HepG2 (cell line): ENCODE results near the gene ZNF274. TPM values are rescaled to one million over a fixed set of nuclear protein-coding genes. Genes with fewer than 3 reads are reported as not detected.

Experiments used
- ATF7-NPFF ChIP-seq: sonication (generic); formaldehyde crosslinking; IDR thresholded peaks from 2 replicates; pipeline ENCODE4 v1.8.1; 2023; ENCODE audit warnings: mild to moderate bottlenecking, low read depth, missing genetic modification reagents, moderate library complexity
- FOXA1 ChIP-seq, 2 experiments: fragments of 450-650 bp in 1 of 2; sonication (generic) in 1 of 2; formaldehyde crosslinking in 1 of 2; IDR thresholded peaks; 2 replicates each; pipeline versions ENCODE4 v1.4.0 to v1.6.1; 2016 to 2020; ENCODE audit warnings: missing genetic modification reagents in 1 of 2
- FOXA3 ChIP-seq: IDR thresholded peaks from 2 replicates; pipeline ENCODE4 v1.6.1; 2016; ENCODE audit warnings: missing genetic modification reagents, missing compliant biosample characterization
- HNF4A ChIP-seq: sonication (generic); formaldehyde crosslinking; IDR thresholded peaks from 2 replicates; pipeline ENCODE4 v1.4.0; 2020; ENCODE audit warnings: missing genetic modification reagents
- NFATC3 ChIP-seq: sonication (generic); formaldehyde crosslinking; IDR thresholded peaks from 2 replicates; pipeline ENCODE4 v1.5.1; 2020; ENCODE audit warnings: mild to moderate bottlenecking, missing genetic modification reagents
- PLRG1 ChIP-seq: fragments of 450-650 bp; conservative IDR thresholded peaks from 2 replicates; pipeline ENCODE4 v1.6.1; 2016
- RAD21 ChIP-seq: fragments of 450-650 bp; formaldehyde crosslinking; IDR thresholded peaks from 2 replicates; pipeline ENCODE4 v1.5.0; 2020; ENCODE audit warnings: mild to moderate bottlenecking
- SMAD3 ChIP-seq: sonication (generic); formaldehyde crosslinking; IDR thresholded peaks from 2 replicates; pipeline ENCODE4 v1.4.0; 2020; ENCODE audit warnings: missing genetic modification reagents
- SMC3 ChIP-seq: IDR thresholded peaks from 2 replicates; pipeline ENCODE4 v1.6.1; 2011; ENCODE audit warnings: low read length, improper control_type of control experiment
- SRSF1 ChIP-seq: fragments of 200-400 bp; formaldehyde crosslinking; optimal IDR thresholded peaks from 2 replicates; pipeline ENCODE3; 2017; ENCODE audit warnings: mild to moderate bottlenecking, low read depth, low read length, moderate library complexity
- ZNF296 ChIP-seq: sonication (generic); formaldehyde crosslinking; conservative IDR thresholded peaks from 2 replicates; pipeline ENCODE4 v1.5.0; 2020; ENCODE audit warnings: mild to moderate bottlenecking, missing genetic modification reagents
- ZNF331 ChIP-seq: sonication (generic); formaldehyde crosslinking; IDR thresholded peaks from 2 replicates; pipeline ENCODE4 v1.4.0; 2020; ENCODE audit warnings: missing genetic modification reagents
- ZNF431 ChIP-seq: sonication (generic); formaldehyde crosslinking; IDR thresholded peaks from 2 replicates; pipeline ENCODE4 v1.9.0; 2022; ENCODE audit warnings: missing genetic modification reagents, low read depth, mild to moderate bottlenecking, borderline replicate concordance
- ZNF44 ChIP-seq: sonication (generic); formaldehyde crosslinking; IDR thresholded peaks from 2 replicates; pipeline ENCODE4 v1.5.1; 2020; ENCODE audit warnings: mild to moderate bottlenecking, missing genetic modification reagents
- ZNF781 ChIP-seq: sonication (generic); formaldehyde crosslinking; IDR thresholded peaks from 2 replicates; pipeline ENCODE4 v1.5.1; 2020; ENCODE audit warnings: borderline replicate concordance, mild to moderate bottlenecking, missing genetic modification reagents; ENCODE audit errors: not compliant biosample characterization
- polyA plus RNA-seq, 8 experiments: library from polyadenylated mRNA; depleted of rRNA in 3 of 8; stranded (reverse) in 7 of 8; unstranded in 1 of 8; fragments of >200 nt; fragmentation: Illumina TruSeq in 4 of 8; extraction: Trizol in 4 of 8; gene quantifications; 2 replicates each; pipeline versions ENCODE4 v1.2.1 to v1.2.3, GENCODE V29; 2011 to 2016; ENCODE audit warnings: low read depth in 4 of 8, missing spikeins in 1 of 8, mixed read lengths in 1 of 8; ENCODE audit not compliant: insufficient read depth in 1 of 8
- total RNA-seq, 5 experiments: library from RNA; depleted of rRNA; stranded (reverse); fragments of >200 nt; fragmentation: Illumina TruSeq; extraction: Trizol; gene quantifications; 2 replicates each; pipeline ENCODE4 v1.2.3, GENCODE V29; 2016; ENCODE audit warnings: low read depth in 1 of 5
- TF ChIP-seq, protein P1 (sequence below): IDR thresholded peaks from 2 replicates; pipeline ENCODE4 v1.6.1; 2012; ENCODE audit warnings: low read length, improper control_type of control experiment
- TF ChIP-seq, protein P2 (sequence below): sonication (generic); formaldehyde crosslinking; IDR thresholded peaks from 2 replicates; pipeline ENCODE4 v1.8.1; 2023; ENCODE audit warnings: missing genetic modification reagents, mild to moderate bottlenecking, borderline replicate concordance
- TF ChIP-seq, protein P3 (sequence below): sonication (generic); formaldehyde crosslinking; IDR thresholded peaks from 2 replicates; pipeline ENCODE4 v1.4.0; 2020; ENCODE audit warnings: mild to moderate bottlenecking, missing genetic modification reagents
- TF ChIP-seq, protein P4 (sequence below), 2 experiments: sonication (generic) in 1 of 2; formaldehyde crosslinking in 1 of 2; IDR thresholded peaks; 2 replicates each; pipeline versions ENCODE4 v1.4.0 to v1.6.1; 2018 to 2020; ENCODE audit warnings: missing genetic modification reagents in 2 of 2, borderline replicate concordance in 1 of 2, low read depth in 1 of 2, mild to moderate bottlenecking in 1 of 2, missing biosample characterization in 1 of 2
- TF ChIP-seq, protein P5 (sequence below): sonication (generic); formaldehyde crosslinking; IDR thresholded peaks from 2 replicates; pipeline ENCODE4 v1.5.1; 2020; ENCODE audit warnings: missing genetic modification reagents, mild to moderate bottlenecking, borderline replicate concordance

Gene ZNF274
- total and polyA plus RNA-seq, 2 of the 13 experiments (the other 11 are each of a cell fraction or from before 2014, with no cell fraction given) = 16.1 to 23.0 TPM

DNA sequence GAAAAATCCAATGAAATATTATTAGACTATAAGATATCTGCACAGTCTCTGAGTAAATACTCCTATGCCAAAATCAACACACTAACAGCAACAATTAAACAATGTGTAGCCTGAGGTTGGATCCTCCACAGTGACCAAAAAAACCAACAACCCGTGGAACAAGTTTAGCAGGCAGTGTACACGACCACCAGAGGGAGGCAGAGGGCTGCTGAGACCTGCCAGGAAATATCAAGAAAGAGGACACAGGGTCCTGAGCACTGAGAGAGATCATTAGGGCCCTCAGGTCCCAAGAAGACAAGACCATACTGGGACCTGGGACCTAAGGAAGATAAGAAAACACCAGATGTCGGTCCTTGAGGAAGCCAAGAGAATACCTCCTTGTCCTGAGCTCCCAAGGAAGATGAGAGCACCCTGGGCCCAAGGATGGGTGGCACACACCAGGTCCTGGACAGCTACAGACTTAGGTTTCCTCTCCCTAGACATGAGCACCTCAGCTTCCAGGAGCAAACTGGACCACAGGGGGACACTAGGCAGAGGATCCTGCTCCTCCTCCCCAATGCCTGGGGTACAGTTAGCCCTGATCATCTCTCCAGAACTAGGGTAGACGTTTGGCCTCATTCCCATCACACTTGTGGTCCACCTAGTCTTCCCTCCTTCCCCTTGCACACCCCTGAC is 822 bp upstream of the ZNF274 start (continued):
- TF ChIP-seq SMAD3 (CRISPR knock-in tag) (no peak), ZNF44 (peak; percentile 75; the same call in 1 of the 2 replicates), ATF7-NPFF (CRISPR knock-in tag) (0 out of 2 replicates have a peak, but pooled peaks have one; percentile 55), SMC3 (peak; percentile 85), ZNF296 (CRISPR knock-in tag) (0 out of 2 replicates have a peak, but pooled peaks have one; percentile 41), SRSF1 (no peak), NFATC3 (CRISPR knock-in tag) (no peak), HNF4A (CRISPR knock-in tag) (no peak), PLRG1 (no peak), ZNF331 (0 out of 2 replicates have a peak, but pooled peaks have one; percentile 23), ZNF431 (CRISPR knock-in tag) (0 out of 2 replicates have a peak, but pooled peaks have one; percentile 71), FOXA1 (IDR thresholded peaks at IDR 0.05) (no peak), FOXA1 (CRISPR knock-in tag; IDR thresholded peaks at IDR 0.05) (peak; percentile 28; the same call in 1 of the 2 replicates), ZNF781 (CRISPR knock-in tag) (no peak), FOXA3 (CRISPR knock-in tag) (peak; percentile 54), RAD21 (CRISPR knock-in tag) (peak; percentile 65)
- TF ChIP-seq, protein P1, sequence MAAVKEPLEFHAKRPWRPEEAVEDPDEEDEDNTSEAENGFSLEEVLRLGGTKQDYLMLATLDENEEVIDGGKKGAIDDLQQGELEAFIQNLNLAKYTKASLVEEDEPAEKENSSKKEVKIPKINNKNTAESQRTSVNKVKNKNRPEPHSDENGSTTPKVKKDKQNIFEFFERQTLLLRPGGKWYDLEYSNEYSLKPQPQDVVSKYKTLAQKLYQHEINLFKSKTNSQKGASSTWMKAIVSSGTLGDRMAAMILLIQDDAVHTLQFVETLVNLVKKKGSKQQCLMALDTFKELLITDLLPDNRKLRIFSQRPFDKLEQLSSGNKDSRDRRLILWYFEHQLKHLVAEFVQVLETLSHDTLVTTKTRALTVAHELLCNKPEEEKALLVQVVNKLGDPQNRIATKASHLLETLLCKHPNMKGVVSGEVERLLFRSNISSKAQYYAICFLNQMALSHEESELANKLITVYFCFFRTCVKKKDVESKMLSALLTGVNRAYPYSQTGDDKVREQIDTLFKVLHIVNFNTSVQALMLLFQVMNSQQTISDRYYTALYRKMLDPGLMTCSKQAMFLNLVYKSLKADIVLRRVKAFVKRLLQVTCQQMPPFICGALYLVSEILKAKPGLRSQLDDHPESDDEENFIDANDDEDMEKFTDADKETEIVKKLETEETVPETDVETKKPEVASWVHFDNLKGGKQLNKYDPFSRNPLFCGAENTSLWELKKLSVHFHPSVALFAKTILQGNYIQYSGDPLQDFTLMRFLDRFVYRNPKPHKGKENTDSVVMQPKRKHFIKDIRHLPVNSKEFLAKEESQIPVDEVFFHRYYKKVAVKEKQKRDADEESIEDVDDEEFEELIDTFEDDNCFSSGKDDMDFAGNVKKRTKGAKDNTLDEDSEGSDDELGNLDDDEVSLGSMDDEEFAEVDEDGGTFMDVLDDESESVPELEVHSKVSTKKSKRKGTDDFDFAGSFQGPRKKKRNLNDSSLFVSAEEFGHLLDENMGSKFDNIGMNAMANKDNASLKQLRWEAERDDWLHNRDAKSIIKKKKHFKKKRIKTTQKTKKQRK = no peak
- TF ChIP-seq, protein P2, sequence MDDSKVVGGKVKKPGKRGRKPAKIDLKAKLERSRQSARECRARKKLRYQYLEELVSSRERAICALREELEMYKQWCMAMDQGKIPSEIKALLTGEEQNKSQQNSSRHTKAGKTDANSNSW (CRISPR knock-in tag) = 0 out of 2 replicates have a peak, but pooled peaks have one; percentile 69
- TF ChIP-seq, protein P3, sequence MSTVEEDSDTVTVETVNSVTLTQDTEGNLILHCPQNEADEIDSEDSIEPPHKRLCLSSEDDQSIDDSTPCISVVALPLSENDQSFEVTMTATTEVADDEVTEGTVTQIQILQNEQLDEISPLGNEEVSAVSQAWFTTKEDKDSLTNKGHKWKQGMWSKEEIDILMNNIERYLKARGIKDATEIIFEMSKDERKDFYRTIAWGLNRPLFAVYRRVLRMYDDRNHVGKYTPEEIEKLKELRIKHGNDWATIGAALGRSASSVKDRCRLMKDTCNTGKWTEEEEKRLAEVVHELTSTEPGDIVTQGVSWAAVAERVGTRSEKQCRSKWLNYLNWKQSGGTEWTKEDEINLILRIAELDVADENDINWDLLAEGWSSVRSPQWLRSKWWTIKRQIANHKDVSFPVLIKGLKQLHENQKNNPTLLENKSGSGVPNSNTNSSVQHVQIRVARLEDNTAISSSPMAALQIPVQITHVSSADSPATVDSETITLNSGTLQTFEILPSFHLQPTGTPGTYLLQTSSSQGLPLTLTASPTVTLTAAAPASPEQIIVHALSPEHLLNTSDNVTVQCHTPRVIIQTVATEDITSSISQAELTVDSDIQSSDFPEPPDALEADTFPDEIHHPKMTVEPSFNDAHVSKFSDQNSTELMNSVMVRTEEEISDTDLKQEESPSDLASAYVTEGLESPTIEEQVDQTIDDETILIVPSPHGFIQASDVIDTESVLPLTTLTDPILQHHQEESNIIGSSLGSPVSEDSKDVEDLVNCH (CRISPR knock-in tag) = 0 out of 2 replicates have a peak, but pooled peaks have one; percentile 18
- TF ChIP-seq, protein P4, sequence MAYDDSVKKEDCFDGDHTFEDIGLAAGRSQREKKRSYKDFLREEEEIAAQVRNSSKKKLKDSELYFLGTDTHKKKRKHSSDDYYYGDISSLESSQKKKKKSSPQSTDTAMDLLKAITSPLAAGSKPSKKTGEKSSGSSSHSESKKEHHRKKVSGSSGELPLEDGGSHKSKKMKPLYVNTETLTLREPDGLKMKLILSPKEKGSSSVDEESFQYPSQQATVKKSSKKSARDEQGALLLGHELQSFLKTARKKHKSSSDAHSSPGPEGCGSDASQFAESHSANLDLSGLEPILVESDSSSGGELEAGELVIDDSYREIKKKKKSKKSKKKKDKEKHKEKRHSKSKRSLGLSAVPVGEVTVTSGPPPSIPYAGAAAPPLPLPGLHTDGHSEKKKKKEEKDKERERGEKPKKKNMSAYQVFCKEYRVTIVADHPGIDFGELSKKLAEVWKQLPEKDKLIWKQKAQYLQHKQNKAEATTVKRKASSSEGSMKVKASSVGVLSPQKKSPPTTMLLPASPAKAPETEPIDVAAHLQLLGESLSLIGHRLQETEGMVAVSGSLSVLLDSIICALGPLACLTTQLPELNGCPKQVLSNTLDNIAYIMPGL (CRISPR knock-in tag; IDR thresholded peaks at IDR 0.05; ENCODE audit: borderline replicate concordance in 1 of 2, low read depth in 1 of 2) = peak; percentile 35 to 57; a peak in 2 of 4 replicates
- TF ChIP-seq, protein P5, sequence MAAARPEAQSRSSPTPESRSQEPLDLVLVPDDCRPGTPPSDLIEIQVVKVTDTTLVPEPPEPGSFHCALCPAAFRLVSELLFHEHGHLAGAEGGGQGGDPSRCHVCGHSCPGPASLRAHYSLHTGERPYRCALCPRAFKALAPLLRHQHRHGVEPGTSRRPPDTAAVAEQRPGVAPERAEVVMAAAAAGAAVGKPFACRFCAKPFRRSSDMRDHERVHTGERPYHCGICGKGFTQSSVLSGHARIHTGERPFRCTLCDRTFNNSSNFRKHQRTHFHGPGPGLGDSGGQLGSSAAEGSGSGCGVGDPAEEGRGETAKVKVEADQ = peak; percentile 74; the same call in 1 of the 2 replicates
